ENCODE data around the gene SPATA9. TPM values are rescaled to one million over a fixed set of nuclear protein-coding genes. Genes with fewer than 3 reads are reported as not detected.

SPATA9 gene
- total and polyA plus RNA-seq, 12 donors, result 0.13 to 0.59 TPM; not detected in 10

DNA sequence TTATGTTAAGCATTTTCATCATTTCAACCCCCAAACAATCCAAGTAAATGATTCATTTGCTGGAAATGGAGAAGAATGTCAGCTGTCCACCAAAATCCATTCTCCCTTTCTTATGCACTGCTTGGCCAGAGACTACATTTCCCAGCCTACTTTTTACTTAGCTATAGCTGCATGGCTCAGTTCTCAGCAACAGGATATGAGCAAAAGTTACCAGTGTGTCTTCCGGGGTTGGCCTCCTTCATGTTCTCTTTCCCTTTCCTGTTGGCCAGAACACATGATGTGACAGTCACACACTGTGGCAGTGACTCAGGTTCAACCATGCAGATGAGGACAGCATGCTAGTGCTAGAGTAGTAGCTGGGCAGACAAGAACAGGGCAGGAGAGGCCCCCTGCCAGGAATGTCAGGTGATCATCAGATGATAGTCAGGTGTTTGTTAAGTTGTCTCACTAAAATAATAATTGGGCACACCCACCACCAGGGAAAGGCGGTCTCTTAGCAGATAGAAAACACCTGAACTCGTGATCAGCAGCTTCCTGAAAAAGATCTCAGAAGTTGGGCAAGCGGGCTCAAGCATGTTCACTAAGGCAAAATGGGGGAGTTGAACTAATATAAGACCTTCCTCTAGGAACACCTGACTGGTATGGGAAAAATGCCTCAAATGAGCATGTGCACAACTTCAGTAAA is 50.7 kb downstream of the SPATA9 start:
- WGBS, 2 donors, result 80 to 90% methylated on average over 4 of the region's 4 CpGs
- Histone ChIP-seq H3K4me1 (peaks cover 0 to 31% (median 0%) of the 10 kb centered on the region in 9 donors), H3K27ac (peak overlapping the region in 1 of 10 donors; percentile 63), H3K9me3 (no peaks in the 10 kb centered on the region), H3K4me3 (no peak overlapping the region), H3K36me3 (no peaks in the 10 kb centered on the region), H3K27me3 (peaks cover 0 to 1% (median 0%) of the 10 kb centered on the region in 7 donors)
- peak in 6 of 8 donors; percentile 19 to 81 (median 46) for ATAC-seq
- no peak for TF ChIP-seq CTCF (IDR thresholded peaks at IDR 0.05)
- intact Hi-C loops (cut with DNase I), result no loop called here
- DNase-seq, result no peak

DNA sequence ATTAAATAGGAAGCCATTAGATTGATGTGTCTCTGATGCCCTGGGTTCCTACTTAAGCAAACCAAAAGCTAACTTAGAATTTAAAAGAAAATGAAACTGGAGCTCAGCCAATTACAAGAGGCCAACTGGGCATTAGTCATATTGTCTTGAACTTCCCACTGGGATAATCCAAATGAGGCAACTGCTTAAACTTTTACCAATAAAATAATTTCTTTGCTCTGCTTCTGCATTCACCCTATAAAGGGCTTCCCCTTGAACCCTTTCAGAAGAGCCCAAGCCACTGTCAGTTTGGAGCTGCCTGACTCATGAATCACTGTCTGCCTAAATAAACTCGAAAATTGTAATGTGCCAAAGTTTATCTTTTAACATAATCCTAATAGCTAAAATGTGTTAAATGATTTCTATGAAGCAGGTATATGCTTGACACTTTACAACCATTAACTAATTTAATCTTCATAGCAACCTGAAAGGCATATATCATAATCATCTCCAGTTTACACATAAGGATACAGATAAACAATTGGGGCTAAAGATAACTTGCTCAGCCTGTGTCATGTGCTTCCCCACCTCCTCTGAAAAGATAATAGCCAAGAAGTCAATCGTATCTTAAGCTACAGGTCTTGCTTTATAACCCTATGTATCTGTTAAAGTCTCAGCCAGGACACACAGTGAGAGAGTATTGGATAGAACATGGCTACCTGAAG is 51.4 kb downstream of the SPATA9 start:
- DNase-seq, result no peak
- 57 to 66% methylated on average over 2 of the region's 2 CpGs for WGBS, 2 donors
- no peaks in the 10 kb centered on the region for H3K36me3 ChIP-seq
- ATAC-seq, result peak in 1 of 8 donors; percentile 38
- peak overlapping the region in 1 of 10 donors; percentile 63 for H3K27ac ChIP-seq
- H3K4me3 ChIP-seq, result no peak overlapping the region
- no peaks in the 10 kb centered on the region for H3K27me3 ChIP-seq
- no peak for TF ChIP-seq CTCF (IDR thresholded peaks at IDR 0.05)
- no peaks in the 10 kb centered on the region for H3K9me3 ChIP-seq
- intact Hi-C loops (cut with DNase I), result no loop called here
- H3K4me1 ChIP-seq, result peaks cover 0 to 31% (median 0%) of the 10 kb centered on the region in 9 donors

DNA sequence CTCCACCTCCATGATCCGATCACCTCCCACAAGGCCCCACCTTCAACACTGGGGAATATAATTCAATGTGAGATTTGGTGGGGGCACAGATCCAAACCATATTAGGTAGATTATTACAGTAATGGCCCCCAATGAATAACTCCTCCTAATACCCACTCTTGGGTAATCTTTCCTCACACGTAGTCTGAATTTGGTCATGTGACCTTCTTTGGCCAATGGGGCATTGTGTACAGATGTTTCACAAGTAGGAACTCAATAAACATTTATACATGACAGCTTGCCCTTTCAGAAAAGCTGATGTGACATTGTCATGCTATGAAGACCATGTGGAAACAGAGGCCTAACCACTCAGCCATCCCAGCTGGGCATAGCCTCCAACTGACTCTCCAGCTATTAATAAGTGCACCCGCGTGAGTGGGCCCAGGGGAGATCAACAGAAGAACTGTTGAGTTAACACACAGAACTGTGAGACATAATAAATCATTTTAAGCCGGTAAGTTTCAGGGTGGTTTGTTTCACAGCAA is 52.3 kb downstream of the SPATA9 start:
- H3K27ac ChIP-seq, result peak overlapping the region in 1 of 10 donors; percentile 63
- no peaks in the 10 kb centered on the region for H3K27me3 ChIP-seq
- 93 to 96% methylated on average over 5 of the region's 5 CpGs for WGBS, 2 donors
- DNase-seq, result no peak
- H3K9me3 ChIP-seq, result no peaks in the 10 kb centered on the region
- H3K36me3 ChIP-seq, result no peaks in the 10 kb centered on the region
- TF ChIP-seq CTCF (IDR thresholded peaks at IDR 0.05), result no peak
- H3K4me3 ChIP-seq, result no peak overlapping the region
- intact Hi-C loops (cut with DNase I), result no loop called here
- no peak for ATAC-seq
- H3K4me1 ChIP-seq, result peaks cover 0 to 31% (median 0%) of the 10 kb centered on the region in 9 donors

- Histone ChIP-seq H3K36me3 (no peaks in the 10 kb centered on the region), H3K4me1 (peaks cover 0 to 31% (median 0%) of the 10 kb centered on the region in 9 donors), H3K4me3 (no peak overlapping the region), H3K27ac (peak overlapping the region in 1 of 10 donors; percentile 72), H3K27me3 (no peaks in the 10 kb centered on the region), H3K9me3 (no peaks in the 10 kb centered on the region)
- WGBS, 2 donors, result 82 to 90% methylated on average over 1 of the region's 1 CpG
- TF ChIP-seq CTCF (IDR thresholded peaks at IDR 0.05), result no peak
- intact Hi-C loops (cut with DNase I), result no loop called here
- ATAC-seq, result no peak
- DNase-seq, result no peak
Observed at GRCh38 chr5:95628933-95629332, 53.9 kb downstream of the SPATA9 start.
